Epithelial cell of prostate (primary cell): Measurements from ENCODE around the gene SDCBP2.

Experiments used
- DNase-seq: peaks from one replicate; pipeline ENCODE4 v3.0.0-alpha.2; 2011; ENCODE audit warnings: low read depth, low spot score
- H3K27ac ChIP-seq: fragments of 450-650 bp; 2 replicates; pipeline ENCODE4 v1.5.1; 2017; ENCODE audit warnings: mild to moderate bottlenecking

The SDCBP2 gene

DNA sequence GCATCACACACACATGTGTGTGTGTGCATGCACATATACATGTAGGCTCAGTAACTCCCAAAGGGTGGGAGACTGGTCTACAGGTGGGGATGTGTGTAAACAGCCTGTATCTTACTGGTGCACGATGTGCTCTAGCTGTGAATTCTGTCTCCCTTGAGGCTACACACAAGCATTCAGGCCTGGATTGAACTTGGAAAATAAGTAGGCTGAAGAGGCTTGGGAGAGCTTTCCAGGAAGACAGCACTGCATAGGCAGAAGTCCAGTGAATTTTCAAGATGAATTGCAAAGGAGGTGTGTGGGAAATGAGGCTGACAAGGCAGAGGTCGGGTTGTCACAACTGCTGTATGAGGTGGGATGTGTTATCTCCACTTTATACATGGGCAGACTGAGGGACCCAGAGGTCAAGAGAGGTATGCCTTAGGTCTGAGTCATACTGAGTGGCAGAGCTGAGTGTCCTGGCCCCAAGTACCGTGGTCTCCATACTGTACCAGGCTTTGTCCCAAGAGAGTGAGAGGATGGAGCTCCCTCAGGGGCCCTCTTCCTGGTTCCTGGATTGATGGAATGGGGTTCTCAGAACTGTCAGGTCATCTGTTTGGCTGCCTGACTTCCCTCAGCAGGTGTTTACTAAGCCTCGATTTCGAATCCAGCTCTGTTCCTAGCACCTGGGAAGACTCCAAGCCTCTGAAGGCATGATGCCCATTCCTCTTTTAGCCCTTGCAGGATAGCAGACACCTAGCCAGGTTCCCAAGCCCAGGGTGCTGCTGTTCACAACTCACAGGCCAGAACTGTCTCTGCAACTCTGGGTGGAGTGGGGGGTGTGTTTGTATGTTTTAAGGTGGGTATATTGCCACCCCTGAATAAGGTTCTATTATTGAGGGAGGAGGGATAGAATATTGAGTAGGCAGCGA is 48.5 kb downstream of the SDCBP2 start:
- no peak overlapping the region for H3K27ac ChIP-seq
- no peak for DNase-seq

DNA sequence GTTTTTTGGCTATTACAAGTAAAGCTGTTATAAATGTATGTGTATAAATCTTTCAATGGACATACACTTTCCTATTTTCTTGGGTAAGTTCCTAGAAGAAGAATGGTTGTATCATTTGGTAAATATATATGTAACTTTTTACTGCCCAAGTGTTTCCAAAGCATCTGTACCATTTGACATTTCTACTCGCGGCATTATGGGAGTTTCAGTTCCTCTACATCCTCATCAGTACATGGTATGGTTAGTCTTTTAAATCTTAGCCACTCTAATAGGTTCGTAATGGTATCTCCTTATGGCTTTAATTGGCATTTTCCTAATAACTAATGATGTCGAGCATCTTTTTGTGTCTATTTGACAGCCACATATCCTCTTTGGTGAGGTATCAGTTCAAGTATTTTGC is 49.9 kb downstream of the SDCBP2 start:
- no peak overlapping the region for H3K27ac ChIP-seq
- no peak for DNase-seq

DNA sequence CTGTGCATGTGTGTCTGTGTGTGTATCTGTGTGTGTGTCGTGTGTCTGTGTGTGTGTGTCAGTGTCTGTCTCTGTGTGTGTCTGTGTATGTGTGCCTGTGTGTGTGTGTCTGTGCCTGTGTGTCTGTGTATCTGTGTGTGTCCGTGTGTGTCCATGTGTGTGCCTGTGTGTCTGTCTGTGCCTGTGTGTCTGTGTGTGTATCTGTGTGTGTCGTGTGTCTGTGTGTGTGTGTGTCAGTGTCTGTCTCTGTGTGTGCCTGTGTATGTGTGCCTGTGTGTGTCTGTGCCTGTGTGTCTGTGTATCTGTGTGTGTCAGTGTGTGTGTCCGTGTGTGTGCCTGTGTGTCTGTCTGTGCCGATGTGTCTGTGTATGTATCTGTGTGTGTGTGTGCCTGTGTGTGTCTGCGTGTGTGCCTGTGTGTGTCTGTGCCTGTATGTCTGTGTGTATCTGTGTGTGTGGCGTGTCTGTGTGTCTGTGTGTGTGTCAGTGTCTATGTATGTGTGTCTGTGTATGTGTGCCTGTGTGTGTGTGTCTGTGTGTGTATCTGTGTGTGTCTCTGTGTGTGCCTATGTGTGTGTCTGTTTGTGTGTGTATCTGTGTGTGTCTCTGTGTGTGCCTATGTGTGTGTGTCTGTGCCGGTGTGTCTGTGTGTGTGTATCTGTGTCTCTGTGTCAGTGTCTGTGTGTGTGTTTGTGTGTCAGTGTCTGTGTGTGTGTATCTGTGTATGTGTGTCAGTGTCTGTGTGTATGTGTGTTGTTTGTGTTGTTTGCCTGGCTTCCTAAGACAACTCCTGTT is 51.2 kb downstream of the SDCBP2 start:
- H3K27ac ChIP-seq: no peak overlapping the region
- no peak for DNase-seq

DNA sequence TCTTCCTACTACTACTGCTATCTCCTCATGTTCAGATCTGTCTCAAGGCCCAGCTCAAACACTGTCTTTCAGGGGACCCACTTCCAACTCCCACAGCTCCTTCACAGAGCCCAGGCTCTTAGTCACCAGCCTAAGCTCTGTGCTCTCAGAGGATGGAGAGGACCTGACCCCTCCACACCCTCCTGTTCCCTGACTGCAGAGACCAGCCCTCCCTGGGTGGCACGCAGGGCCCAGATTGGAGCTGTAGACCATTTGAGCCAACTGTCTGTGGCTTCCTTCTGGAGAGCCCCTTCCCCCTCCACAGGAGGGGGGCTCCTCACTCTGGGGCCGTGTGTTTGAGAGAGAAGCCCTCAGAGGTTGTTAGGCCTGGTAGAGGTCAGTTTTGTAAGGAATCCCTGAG is 53.0 kb downstream of the SDCBP2 start:
- no peak overlapping the region for H3K27ac ChIP-seq
- DNase-seq: no peak

DNA sequence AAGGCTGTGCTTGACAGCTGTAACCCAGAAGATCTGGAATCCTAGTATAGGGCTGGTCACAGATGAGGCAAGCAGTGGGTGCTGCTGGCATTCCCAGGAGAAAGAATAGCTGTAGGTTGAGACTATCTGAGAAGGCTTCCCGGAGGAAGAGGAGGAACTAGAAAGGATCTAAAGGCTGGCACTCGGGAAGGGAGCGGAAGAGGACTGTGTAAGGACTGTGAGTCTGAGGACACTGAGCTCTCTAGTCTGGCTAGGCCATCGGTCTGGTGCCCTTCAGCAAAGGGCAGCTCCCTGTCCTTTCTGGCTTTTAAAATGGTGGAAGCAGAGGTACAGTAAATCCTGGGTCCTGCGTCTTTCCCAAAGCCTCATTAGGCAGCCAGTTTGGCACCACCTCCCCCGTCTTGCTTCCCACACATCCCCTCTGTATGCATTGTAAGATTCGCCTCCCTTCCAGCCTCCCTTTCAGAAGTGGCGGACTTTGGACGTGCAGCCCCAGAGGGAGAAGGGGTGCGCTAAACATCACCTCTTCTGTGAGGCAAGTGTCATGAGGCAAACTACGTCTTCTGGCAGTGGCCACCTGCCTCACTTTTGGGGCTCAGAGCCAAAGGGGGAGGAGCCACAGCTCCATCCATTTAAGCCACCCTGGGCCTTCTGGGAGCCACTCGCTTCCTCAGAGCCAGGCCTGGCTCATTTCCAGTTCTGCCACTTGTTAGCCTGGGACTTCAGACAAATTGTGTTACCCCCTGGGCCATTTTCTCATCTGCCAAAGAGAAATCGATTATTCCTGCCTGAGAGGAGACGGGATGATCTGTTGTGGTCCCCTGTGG is 54.2 kb downstream of the SDCBP2 start:
- H3K27ac ChIP-seq: no peak overlapping the region
- DNase-seq: no peak

DNA sequence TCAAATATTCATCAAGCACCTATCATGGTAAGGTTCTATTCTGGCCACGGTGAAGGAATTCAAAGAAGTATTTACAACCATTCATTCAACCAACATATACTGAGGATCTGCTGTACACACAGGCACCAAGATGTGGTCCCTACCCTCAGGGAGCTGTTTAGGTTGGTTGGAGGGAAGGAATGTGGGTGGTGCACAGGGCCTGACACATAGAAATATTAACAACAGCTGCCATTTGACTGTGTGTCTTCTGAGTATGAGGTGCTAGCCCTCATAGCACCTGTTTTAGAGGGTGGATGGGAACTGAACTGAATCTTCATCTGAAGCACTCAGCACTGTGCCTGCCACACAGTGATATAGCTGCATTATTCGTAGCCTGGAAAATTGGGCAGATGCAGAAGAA is 55.6 kb downstream of the SDCBP2 start:
- H3K27ac ChIP-seq: no peak overlapping the region
- DNase-seq: no peak

DNA sequence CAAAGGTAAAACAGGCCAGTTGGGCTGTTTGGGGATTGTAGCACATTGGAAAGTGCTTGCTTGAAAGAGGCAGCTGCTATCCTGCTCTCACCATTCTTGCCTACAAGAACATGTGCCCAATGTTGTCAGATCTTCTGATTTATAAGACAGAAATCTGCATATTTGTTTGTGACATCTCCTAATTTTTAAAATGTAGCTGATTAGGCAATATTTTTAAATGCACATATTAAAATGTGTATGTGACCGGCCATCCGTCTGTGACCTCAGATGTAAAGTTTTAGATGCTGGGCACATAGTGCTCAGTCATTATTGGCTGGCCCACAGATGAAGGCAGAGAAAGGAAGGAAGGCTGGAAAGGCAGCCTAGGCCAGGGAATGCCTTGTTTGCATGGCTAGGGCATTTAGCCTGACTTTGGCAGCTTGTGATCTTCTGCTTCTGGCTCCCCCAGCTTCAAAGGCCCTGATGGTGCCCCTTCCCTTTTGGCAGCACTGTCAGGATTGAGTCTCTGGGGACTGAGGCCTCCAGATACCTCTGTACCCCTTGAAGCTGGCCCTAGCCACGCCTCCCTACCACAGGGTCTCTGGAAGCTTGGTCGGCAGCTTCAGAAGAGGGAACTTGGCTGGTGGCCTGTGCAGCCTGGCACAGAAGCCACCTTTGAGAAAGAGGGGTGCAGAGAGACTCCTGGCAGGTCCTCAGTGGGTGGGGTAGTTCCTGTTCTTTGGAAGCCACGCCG is 56.4 kb downstream of the SDCBP2 start:
- no peak overlapping the region for H3K27ac ChIP-seq
- no peak for DNase-seq

DNA sequence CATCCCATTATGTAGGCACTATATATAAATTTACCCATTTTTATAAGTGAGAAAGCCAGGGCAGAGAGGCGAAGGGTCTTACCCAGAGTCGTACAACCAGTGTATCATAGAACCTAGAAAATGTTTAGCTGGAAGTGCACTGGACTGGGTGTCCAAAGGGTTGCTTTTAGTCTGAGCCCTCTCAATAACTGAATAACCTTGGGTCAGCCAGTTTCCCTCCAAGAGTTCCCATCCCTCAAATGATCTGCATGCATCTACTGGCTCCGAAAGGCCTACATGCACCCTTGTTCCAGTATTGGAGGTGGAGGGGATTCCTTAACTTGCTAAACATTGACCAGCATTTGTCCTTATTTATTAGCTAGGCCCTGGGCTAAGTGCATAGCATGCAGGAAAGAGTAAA is 59.1 kb downstream of the SDCBP2 start:
- DNase-seq: no peak
- H3K27ac ChIP-seq: no peak overlapping the region

DNA sequence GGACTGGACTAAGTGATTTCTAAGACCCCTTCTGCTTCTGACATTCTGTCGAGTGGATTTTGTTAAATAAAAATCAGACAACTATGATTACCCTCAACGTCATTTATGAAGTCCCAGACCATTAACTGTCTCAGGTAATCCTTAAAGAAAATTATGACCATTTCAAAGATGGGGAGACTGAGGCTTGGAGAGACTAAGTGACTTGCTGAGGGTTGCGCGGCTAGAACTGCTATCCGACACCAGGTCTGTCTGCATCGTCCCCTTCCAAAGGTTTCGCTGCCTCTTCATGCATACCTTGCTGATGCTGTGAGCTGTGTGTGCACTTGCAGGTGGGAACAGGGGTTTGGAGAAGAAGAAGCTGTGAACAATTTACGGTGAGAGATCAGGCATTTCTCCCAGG is 59.7 kb downstream of the SDCBP2 start:
- H3K27ac ChIP-seq: no peak overlapping the region
- DNase-seq: no peak

DNA sequence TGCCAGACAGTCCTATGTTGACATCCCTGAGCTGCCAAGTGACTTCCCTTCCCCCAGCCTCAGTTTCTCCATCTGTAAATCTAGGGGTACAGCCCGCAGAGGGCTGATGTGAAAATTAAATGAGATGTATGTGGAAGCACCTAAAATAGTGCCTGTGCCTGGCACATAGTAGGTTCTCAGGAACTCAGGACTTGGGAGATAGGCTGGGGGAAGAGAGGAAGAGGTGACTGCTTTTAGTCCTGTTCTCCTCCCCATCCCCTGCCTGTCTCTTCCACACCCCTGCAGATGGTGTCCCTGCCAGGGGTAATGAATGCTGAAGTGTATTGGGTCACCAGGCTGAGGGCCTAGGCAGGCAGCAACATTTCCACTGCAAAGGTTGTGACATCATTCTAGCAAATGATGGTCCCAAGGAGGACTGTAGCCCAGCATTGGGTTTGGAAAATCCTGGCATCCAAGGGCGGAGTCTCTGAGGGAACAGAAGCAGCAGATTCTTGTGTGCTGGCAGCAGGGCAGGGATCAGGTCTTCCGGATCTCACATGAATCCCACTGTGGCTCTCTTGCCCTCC is 61.0 kb downstream of the SDCBP2 start:
- no peak overlapping the region for H3K27ac ChIP-seq
- DNase-seq: no peak

DNA sequence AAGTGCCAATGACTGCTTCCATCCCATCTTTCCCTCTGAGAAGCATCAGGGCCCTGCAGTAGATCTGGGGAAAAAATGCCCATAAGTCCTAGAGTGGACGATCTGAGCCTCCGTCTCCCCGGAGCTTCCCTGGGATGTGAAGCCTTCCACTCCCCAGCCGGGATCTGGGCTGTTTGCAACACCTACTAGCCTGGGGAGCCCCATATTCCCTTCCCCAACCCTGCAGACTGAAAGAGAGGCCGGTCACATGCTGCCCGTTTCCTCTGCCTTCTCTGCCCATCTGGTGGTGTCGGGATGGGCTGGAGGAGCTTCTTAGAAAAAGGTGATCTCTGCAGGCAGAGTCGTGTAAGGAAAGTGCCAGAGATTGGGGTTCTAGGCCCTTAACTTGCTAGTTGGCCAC is 61.8 kb downstream of the SDCBP2 start:
- no peak overlapping the region for H3K27ac ChIP-seq
- no peak for DNase-seq

DNA sequence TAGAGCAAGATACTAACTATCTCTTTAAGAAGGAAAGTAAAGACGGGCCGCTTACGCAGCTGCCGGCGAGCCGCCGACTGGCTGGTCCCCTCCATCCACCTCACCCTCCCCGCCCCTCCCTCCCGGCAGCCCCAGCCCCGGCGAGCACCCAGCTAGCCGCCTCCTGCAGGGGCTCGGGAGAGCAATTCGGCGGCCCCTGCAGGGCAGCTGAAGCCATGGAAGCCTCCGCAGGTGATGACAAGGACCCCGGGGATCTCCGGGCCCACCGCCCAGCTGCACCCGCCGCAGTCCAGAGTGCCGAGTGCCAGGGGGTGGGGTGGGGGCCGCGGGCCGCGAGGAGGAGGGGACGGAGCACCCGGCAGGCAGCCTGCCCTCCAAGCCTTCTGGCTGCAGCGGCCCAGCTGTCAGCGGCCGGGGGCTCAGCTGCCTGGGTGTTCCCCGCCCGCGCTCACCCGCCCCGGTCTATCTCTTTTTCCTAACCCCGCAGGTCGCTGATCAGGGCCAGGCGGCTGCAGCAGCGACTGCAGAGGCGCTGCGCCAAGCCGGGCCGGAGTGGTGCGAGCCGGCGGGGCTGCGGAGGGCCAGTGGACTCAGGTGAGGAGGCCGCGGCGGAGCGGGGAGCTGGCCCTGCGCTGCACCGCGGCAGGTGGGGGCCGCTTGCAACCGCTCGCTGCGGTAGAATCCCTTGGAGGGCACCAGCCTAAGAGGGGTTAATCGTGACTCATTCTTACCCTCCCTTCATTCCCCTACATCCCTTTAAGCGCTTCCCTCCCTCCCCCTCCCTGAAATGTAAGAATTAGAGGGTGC is 62.6 kb downstream of the SDCBP2 start, which contains the start of gene SNPH:
TSS of gene SNPH (plus strand) at position 128 of the 807 bp plus-strand sequence. CDS start 29,946 bp downstream, outside the sequence.
- DNase-seq: no peak
- H3K27ac ChIP-seq: no peak within 1 kb of the TSS

DNA sequence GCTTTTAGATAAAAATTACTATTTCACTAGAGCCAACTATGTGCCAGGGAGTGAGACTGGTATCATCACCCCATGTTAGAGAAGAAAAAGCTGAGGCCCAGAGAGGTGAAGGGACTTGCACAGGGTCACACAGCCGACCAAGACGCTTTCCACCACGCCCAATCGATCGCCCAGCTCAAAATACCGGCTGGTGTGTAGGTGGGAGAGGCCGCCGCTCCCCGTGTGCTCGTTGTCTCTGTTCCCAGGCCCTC is 63.1 kb downstream of the SDCBP2 start:
- DNase-seq: no peak
- no peak overlapping the region for H3K27ac ChIP-seq

DNA sequence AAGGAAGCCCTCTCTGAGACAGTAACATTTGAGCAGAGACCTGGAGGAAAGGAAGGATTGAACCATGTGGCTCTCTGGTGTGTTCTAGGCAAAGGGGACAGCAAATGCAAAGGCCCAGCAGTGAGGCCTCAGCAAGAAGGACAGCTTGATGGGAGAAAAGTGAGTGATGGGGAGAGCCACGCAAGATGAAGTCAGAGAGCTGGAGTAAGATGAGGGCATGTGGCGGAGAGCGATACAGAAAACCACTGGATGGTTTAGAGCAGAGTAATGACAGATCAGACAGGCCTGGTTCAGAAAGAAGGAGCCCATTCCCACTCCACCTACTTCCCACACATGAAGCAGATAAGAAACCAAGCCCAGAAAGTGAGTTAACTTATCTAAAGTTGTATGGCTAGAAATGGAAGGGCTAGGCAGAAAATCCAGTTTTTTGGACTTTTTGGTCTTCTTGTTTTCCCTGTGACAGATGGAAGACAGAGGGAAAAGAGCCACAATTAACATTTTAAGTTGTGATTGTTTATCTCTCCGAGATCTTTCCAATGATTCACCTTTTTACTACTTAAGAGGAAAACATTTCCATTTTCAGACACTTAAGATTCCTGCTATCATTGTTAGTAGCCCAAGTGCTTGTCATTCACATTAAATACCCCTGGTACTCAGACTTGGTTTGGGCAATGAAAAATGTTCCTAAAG is 63.6 kb downstream of the SDCBP2 start:
- DNase-seq: no peak
- H3K27ac ChIP-seq: no peak overlapping the region

DNA sequence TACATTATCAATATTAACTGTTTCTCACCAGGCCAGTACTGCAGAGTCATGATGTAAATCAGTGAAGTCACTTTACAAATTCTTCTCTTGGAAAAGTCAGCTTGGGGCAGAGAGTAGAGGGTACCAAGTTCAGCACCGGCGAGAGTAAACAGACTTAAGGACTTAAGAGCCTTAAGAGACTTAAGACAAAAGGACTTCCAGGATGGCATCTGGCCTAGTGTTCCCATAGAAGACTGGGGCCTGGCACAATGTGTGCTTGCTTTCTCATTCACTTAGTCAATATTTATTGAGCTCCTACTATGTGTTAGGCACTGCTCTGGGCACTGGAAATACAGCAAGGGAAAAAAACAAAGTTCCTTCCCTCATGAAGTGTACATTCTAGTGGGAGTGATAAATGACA is 64.2 kb downstream of the SDCBP2 start:
- H3K27ac ChIP-seq: no peak overlapping the region
- no peak for DNase-seq

DNA sequence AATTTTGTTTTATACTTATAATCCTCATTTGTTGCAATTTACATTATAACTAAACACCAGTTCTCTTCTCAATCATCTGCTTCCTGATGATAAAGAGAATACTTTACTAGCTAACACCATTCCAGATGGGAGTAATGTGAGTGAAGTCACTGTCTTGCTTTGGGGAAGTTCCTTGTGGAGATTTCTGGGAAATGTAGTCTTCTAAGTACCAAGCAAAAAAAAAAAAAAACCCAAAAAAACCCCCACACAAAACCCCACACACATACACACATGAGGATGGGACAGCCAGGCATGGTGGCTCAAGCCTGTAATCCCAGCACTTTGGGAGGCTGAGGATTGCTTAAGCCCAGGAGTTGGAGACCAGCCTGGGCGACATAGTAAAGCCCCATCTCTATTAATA is 65.1 kb downstream of the SDCBP2 start:
- no peak for DNase-seq
- no peak overlapping the region for H3K27ac ChIP-seq
